A549 (cell line): ENCODE measurements around the gene LRRC38.

ENCODE experiments used
- EP300 ChIP-seq, 2 experiments: fragments of >200 bp; sonication (Bioruptor Twin); formaldehyde crosslinking; IDR thresholded peaks; 2 replicates in 1 of 2; 3 replicates in 1 of 2; pipeline ENCODE4 v1.6.1; 2016 to 2017
- ESRRA ChIP-seq: fragments of 150-350 bp; IDR thresholded peaks from 2 replicates; pipeline ENCODE4 v1.6.1; 2014; ENCODE audit warnings: mild to moderate bottlenecking, low read length, borderline replicate concordance
- FOXS1 ChIP-seq: fragments of 250-450 bp; sonication (Bioruptor Pico); IDR thresholded peaks from 2 replicates; pipeline ENCODE4 v1.5.0; 2020; ENCODE audit warnings: mild to moderate bottlenecking, moderate library complexity
- HEYL ChIP-seq: fragments of 250-450 bp; sonication (Bioruptor Pico); IDR thresholded peaks from 2 replicates; pipeline ENCODE4 v1.8.0; 2021; ENCODE audit warnings: mild to moderate bottlenecking, moderate library complexity
- JUNB ChIP-seq: fragments of >200 bp; sonication (Bioruptor Twin); formaldehyde crosslinking; IDR thresholded peaks from 2 replicates; pipeline ENCODE4 v1.6.1; 2016
- MAZ ChIP-seq: fragments of 150-350 bp; IDR thresholded peaks from 2 replicates; pipeline ENCODE4 v1.6.1; 2014; ENCODE audit warnings: antibody characterized with exemption, low read depth, low read length, borderline replicate concordance
- POLR2A ChIP-seq: IDR thresholded peaks from 2 replicates; pipeline ENCODE4 v1.6.1; 2012; ENCODE audit warnings: mild to moderate bottlenecking, low read length
- RAD21 ChIP-seq, 2 experiments: fragments of >200 bp in 1 of 2; sonication (Bioruptor Twin) in 1 of 2; formaldehyde crosslinking in 1 of 2; IDR thresholded peaks in 1 of 2; conservative IDR thresholded peaks in 1 of 2; 2 replicates in 1 of 2; 3 replicates in 1 of 2; pipeline ENCODE4 v1.6.1; 2012 to 2018; ENCODE audit warnings: inconsistent platforms in 1 of 2
- RCOR1 ChIP-seq: fragments of 150-350 bp; IDR thresholded peaks from 2 replicates; pipeline ENCODE4 v1.6.1; 2014; ENCODE audit warnings: antibody characterized with exemption, low read length, low read depth
- RNF2 ChIP-seq: fragments of 200-600 bp; sonication (generic); IDR thresholded peaks from 2 replicates; pipeline ENCODE4 v1.6.1; 2016; ENCODE audit warnings: low read depth, mild to moderate bottlenecking, antibody characterized with exemption, moderate library complexity, borderline replicate concordance
- TF ChIP-seq, protein P1 (sequence below): fragments of >200 bp; sonication (Bioruptor Twin); formaldehyde crosslinking; IDR thresholded peaks from 3 replicates; pipeline ENCODE4 v1.5.1; 2016
- TF ChIP-seq, protein P2 (sequence below): fragments of 450-650 bp; IDR thresholded peaks from 2 replicates; pipeline ENCODE4 v1.6.1; 2014; ENCODE audit warnings: antibody characterized with exemption

DNA sequence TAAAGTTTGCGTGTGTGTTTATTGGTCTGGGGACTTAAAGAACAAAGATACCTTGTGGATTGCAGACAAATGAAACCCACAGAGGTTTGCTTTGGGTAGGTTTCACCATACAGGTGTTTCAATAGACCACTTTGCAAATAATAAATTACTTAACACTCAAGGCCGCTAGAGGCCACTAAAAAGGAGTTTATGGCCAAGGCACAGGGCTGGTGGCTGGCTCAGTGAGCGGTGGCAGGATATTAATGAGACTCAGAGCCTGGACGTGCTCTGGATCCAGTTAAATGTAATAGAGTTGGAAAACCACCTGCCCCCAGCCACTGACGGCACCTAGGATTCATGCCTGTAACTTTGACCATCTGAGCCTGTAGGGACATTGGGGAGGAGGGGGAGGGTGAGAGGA is 44.5 kb downstream of the LRRC38 start:
- TF ChIP-seq, protein P1, sequence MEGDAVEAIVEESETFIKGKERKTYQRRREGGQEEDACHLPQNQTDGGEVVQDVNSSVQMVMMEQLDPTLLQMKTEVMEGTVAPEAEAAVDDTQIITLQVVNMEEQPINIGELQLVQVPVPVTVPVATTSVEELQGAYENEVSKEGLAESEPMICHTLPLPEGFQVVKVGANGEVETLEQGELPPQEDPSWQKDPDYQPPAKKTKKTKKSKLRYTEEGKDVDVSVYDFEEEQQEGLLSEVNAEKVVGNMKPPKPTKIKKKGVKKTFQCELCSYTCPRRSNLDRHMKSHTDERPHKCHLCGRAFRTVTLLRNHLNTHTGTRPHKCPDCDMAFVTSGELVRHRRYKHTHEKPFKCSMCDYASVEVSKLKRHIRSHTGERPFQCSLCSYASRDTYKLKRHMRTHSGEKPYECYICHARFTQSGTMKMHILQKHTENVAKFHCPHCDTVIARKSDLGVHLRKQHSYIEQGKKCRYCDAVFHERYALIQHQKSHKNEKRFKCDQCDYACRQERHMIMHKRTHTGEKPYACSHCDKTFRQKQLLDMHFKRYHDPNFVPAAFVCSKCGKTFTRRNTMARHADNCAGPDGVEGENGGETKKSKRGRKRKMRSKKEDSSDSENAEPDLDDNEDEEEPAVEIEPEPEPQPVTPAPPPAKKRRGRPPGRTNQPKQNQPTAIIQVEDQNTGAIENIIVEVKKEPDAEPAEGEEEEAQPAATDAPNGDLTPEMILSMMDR = no peak
- TF ChIP-seq JUNB = no peak
- no peak for TF ChIP-seq RNF2
- no peak for TF ChIP-seq FOXS1 (CRISPR knock-in tag)
- TF ChIP-seq, protein P2, sequence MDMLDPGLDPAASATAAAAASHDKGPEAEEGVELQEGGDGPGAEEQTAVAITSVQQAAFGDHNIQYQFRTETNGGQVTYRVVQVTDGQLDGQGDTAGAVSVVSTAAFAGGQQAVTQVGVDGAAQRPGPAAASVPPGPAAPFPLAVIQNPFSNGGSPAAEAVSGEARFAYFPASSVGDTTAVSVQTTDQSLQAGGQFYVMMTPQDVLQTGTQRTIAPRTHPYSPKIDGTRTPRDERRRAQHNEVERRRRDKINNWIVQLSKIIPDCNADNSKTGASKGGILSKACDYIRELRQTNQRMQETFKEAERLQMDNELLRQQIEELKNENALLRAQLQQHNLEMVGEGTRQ = no peak
- TF ChIP-seq EP300 (IDR thresholded peaks at IDR 0.05) = no peak
- TF ChIP-seq POLR2A = no peak
- no peak for TF ChIP-seq HEYL (CRISPR knock-in tag)
- no peak for TF ChIP-seq RCOR1
- TF ChIP-seq RAD21 (conservative IDR thresholded peaks at IDR 0.05 in 1 of 2, IDR thresholded peaks at IDR 0.05 in 1 of 2) = 0 out of 5 replicates have a peak, but pooled peaks of 1 of the 2 experiments have one; percentile 13
- no peak for TF ChIP-seq ESRRA
- no peak for TF ChIP-seq MAZ
